SK-N-SH (cell line): ENCODE data around the gene KLK11. TPM values are rescaled to one million over a fixed set of nuclear protein-coding genes. Genes with fewer than 3 reads are reported as not detected.
A peak's percentile ranks its signal among the peaks of the same experiment; 100 is the strongest.

ENCODE experiments used
- CTCF ChIA-PET: fragments of 300-600, 350-600 bp; formaldehyde crosslinking; extraction: SDS; loops from one replicate; lab custom pipeline; 2021; lab: Yijun Ruan, JAX
- POLR2A ChIA-PET: fragments of 350-600 bp; sonication (Branson Sonifier 250); formaldehyde crosslinking; extraction: SDS; loops from one replicate; lab custom pipeline; 2020; ENCODE audit warnings: antibody characterized with exemption, inconsistent platforms; lab: Yijun Ruan, JAX
- DNase-seq: peaks from one replicate; pipeline ENCODE4 v3.0.0; 2012
- H2AFZ ChIP-seq: fragments of 200-600 bp; sonication (generic); 2 replicates; pipeline ENCODE4 v1.8.1; 2016; ENCODE audit warnings: antibody characterized with exemption, mild to moderate bottlenecking, low read depth
- H3F3A ChIP-seq: fragments of 200-600 bp; sonication (generic); replicated peaks from 2 replicates; pipeline ENCODE3; 2016; ENCODE audit warnings: antibody characterized with exemption, mild to moderate bottlenecking; ENCODE audit not compliant: insufficient read depth
- H3K27ac ChIP-seq, 2 experiments: fragments of 200-500 bp in 1 of 2; fragments of 200-600 bp in 1 of 2; sonication (Bioruptor generic) in 1 of 2; sonication (generic), shearing (Covaris generic) in 1 of 2; 2 replicates each; pipeline versions ENCODE4 v1.5.1 to v1.6.1; 2014 to 2016; ENCODE audit warnings: low read depth in 2 of 2, inconsistent platforms in 1 of 2, low read length in 1 of 2, mild to moderate bottlenecking in 1 of 2, mixed read lengths in 1 of 2
- H3K27me3 ChIP-seq: fragments of 200-600 bp; sonication (generic), shearing (Covaris generic); 2 replicates; pipeline ENCODE4 v1.6.1; 2016; ENCODE audit warnings: mixed run types; ENCODE audit not compliant: insufficient read depth
- H3K36me3 ChIP-seq, 2 experiments: fragments of 200-500 bp in 1 of 2; fragments of 200-600 bp in 1 of 2; sonication (Bioruptor generic) in 1 of 2; sonication (generic) in 1 of 2; replicated peaks in 1 of 2; 2 replicates each; pipeline versions ENCODE3 to v1.5.1; 2014 to 2016; ENCODE audit warnings: low read length in 1 of 2, mild to moderate bottlenecking in 1 of 2; ENCODE audit not compliant: insufficient read depth in 2 of 2, control insufficient read depth in 1 of 2
- H3K4me1 ChIP-seq, 2 experiments: fragments of 200-500 bp in 1 of 2; fragments of 200-600 bp in 1 of 2; sonication (Bioruptor generic) in 1 of 2; sonication (generic), shearing (Covaris generic) in 1 of 2; 2 replicates each; pipeline versions ENCODE4 v1.5.1 to v1.6.1; 2014 to 2016; ENCODE audit warnings: low read depth in 1 of 2, low read length in 1 of 2, mixed run types in 1 of 2; ENCODE audit not compliant: insufficient read depth in 2 of 2, control insufficient read depth in 1 of 2
- H3K4me2 ChIP-seq: fragments of 200-600 bp; sonication (generic), shearing (Covaris generic); 2 replicates; pipeline ENCODE4 v1.6.1; 2017; ENCODE audit warnings: mixed run types
- H3K4me3 ChIP-seq, 2 experiments: fragments of 200-500 bp in 1 of 2; fragments of 200-600 bp in 1 of 2; sonication (Bioruptor generic) in 1 of 2; sonication (generic), shearing (Covaris generic) in 1 of 2; 2 replicates each; pipeline versions ENCODE4 v1.5.1 to v1.8.1; 2014 to 2016; ENCODE audit warnings: low read depth in 2 of 2, inconsistent platforms in 1 of 2, low read length in 1 of 2, mild to moderate bottlenecking in 1 of 2, mixed read lengths in 1 of 2, moderate library complexity in 1 of 2
- H3K79me2 ChIP-seq: fragments of 200-600 bp; sonication (generic); 2 replicates; pipeline ENCODE4 v1.8.1; 2017; ENCODE audit warnings: mild to moderate bottlenecking; ENCODE audit not compliant: insufficient read depth
- H3K9ac ChIP-seq: fragments of 200-600 bp; sonication (generic); 2 replicates; pipeline ENCODE4 v1.6.1; 2017; ENCODE audit warnings: mixed run types
- H3K9me2 ChIP-seq: fragments of 200-600 bp; sonication (generic); 2 replicates; pipeline ENCODE4 v1.6.1; 2017; ENCODE audit warnings: mixed run types
- H3K9me3 ChIP-seq: fragments of 200-600 bp; sonication (generic); 2 replicates; pipeline ENCODE4 v1.6.1; 2017; ENCODE audit warnings: mixed run types, mild to moderate bottlenecking, moderate library complexity
- H4K20me1 ChIP-seq: fragments of 200-600 bp; sonication (generic); 2 replicates; pipeline ENCODE4 v1.6.1; 2017; ENCODE audit warnings: mild to moderate bottlenecking, mixed run types; ENCODE audit not compliant: insufficient read depth
- FOSL2 ChIP-seq: IDR thresholded peaks from 2 replicates; pipeline ENCODE4 v1.4.0; 2012; ENCODE audit warnings: low read depth, mild to moderate bottlenecking, moderate library complexity, borderline replicate concordance
- FOXJ3 ChIP-seq: sonication (generic); formaldehyde crosslinking; IDR thresholded peaks from 2 replicates; pipeline ENCODE4 v1.5.1; 2020; ENCODE audit warnings: mild to moderate bottlenecking, missing genetic modification reagents
- JUND ChIP-seq: IDR thresholded peaks from 2 replicates; pipeline ENCODE4 v1.4.0; 2012
- NFIC ChIP-seq: IDR thresholded peaks from 2 replicates; pipeline ENCODE4 v1.4.0; 2012; ENCODE audit warnings: borderline replicate concordance
- NRF1 ChIP-seq: IDR thresholded peaks from 2 replicates; pipeline ENCODE4 v1.6.1; 2012; ENCODE audit warnings: low read depth, mild to moderate bottlenecking, low read length
- POLR2AphosphoS5 ChIP-seq: IDR thresholded peaks from 2 replicates; pipeline ENCODE4 v1.6.1; 2012; ENCODE audit warnings: low read depth, low read length
- RAD21 ChIP-seq: IDR thresholded peaks from 2 replicates; pipeline ENCODE4 v1.6.1; 2012; ENCODE audit warnings: mild to moderate bottlenecking, low read length
- RXRA ChIP-seq: IDR thresholded peaks from 2 replicates; pipeline ENCODE4 v1.4.0; 2012; ENCODE audit warnings: low read depth, mild to moderate bottlenecking, borderline replicate concordance
- SMC3 ChIP-seq: IDR thresholded peaks from 2 replicates; pipeline ENCODE4 v1.6.1; 2012; ENCODE audit warnings: low read depth, low read length, improper control_type of control experiment
- TEAD4 ChIP-seq: IDR thresholded peaks from 2 replicates; pipeline ENCODE4 v1.4.0; 2012; ENCODE audit warnings: mild to moderate bottlenecking, borderline replicate concordance; ENCODE audit not compliant: insufficient read depth
- YY1 ChIP-seq: IDR thresholded peaks from 2 replicates; pipeline ENCODE4 v1.4.0; 2012; ENCODE audit warnings: low read depth, mild to moderate bottlenecking
- WGBS: methylation state at CpG from one replicate; pipeline ENCODE4 v1.1.6; 2017; ENCODE audit warnings: low lambda C conversion rate; 5-methylcytosine and 5-hydroxymethylcytosine counted together
- polyA plus RNA-seq, 3 experiments: library from polyadenylated mRNA; depleted of rRNA; stranded (reverse); fragments of >200 nt; gene quantifications; 2 replicates each; pipeline ENCODE4 v1.2.3, GENCODE V29; 2012
- TF ChIP-seq, protein P1 (sequence below): IDR thresholded peaks from 2 replicates; pipeline ENCODE4 v1.4.0; 2012; ENCODE audit warnings: low read depth, borderline replicate concordance
- TF ChIP-seq, protein P2 (sequence below): IDR thresholded peaks from 2 replicates; pipeline ENCODE4 v1.6.1; 2012; ENCODE audit warnings: mild to moderate bottlenecking, low read depth, low read length, moderate library complexity

The KLK11 gene
- polyA plus RNA-seq, 1 of the 3 experiments (the other 2 are of a cell fraction) = not detected

DNA sequence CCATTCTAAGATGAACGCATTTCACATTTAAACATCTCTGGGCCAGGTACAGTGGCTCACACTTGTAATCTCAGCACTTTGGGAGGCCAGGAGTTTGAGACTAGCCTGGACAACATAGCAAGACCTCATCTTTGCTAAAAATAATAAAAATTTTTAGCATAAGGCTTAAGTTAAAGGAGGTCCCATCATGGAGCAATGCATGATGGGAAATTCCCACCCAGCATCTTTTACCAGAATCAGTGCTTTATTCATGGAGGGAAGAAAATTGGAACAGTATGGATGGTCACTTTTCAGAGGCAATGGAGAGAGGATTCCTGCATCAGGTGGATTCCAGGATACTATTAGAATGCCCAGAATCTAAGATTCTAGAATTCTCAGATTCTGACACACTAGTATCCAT, 21.2 kb downstream of the KLK11 start:
- H3K4me3 ChIP-seq = no peak overlapping the region
- ChIA-PET POLR2A (no interaction called here), CTCF (no interaction called here)
- H2AFZ ChIP-seq = no peak overlapping the region
- H3K9me3 ChIP-seq = no peaks in the 10 kb centered on the region
- H3K36me3 ChIP-seq = no peaks in the 10 kb centered on the region
- H3K79me2 ChIP-seq = no peaks in the 10 kb centered on the region
- TF ChIP-seq, protein P1, sequence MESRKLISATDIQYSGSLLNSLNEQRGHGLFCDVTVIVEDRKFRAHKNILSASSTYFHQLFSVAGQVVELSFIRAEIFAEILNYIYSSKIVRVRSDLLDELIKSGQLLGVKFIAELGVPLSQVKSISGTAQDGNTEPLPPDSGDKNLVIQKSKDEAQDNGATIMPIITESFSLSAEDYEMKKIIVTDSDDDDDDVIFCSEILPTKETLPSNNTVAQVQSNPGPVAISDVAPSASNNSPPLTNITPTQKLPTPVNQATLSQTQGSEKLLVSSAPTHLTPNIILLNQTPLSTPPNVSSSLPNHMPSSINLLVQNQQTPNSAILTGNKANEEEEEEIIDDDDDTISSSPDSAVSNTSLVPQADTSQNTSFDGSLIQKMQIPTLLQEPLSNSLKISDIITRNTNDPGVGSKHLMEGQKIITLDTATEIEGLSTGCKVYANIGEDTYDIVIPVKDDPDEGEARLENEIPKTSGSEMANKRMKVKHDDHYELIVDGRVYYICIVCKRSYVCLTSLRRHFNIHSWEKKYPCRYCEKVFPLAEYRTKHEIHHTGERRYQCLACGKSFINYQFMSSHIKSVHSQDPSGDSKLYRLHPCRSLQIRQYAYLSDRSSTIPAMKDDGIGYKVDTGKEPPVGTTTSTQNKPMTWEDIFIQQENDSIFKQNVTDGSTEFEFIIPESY = no peak
- TF ChIP-seq RAD21 (no peak), NFIC (no peak), NRF1 (no peak), TEAD4 (no peak), FOSL2 (no peak), POLR2AphosphoS5 (no peak), JUND (no peak), RXRA (no peak), FOXJ3 (CRISPR knock-in tag) (no peak), SMC3 (no peak), YY1 (no peak)
- no peak for DNase-seq
- no peak overlapping the region for H3K4me2 ChIP-seq
- no peaks in the 10 kb centered on the region for H3K9me2 ChIP-seq
- H3K9ac ChIP-seq = no peak overlapping the region
- no peak overlapping the region for H3K27ac ChIP-seq
- H3F3A ChIP-seq = no peaks in the 10 kb centered on the region
- WGBS = 10% methylated on average over 1 of the region's 1 CpG
- H4K20me1 ChIP-seq = no peaks in the 10 kb centered on the region
- no peaks in the 10 kb centered on the region for H3K4me1 ChIP-seq
- H3K27me3 ChIP-seq = peaks cover 32% of the 10 kb centered on the region; the same call in 1 of the 2 replicates

DNA sequence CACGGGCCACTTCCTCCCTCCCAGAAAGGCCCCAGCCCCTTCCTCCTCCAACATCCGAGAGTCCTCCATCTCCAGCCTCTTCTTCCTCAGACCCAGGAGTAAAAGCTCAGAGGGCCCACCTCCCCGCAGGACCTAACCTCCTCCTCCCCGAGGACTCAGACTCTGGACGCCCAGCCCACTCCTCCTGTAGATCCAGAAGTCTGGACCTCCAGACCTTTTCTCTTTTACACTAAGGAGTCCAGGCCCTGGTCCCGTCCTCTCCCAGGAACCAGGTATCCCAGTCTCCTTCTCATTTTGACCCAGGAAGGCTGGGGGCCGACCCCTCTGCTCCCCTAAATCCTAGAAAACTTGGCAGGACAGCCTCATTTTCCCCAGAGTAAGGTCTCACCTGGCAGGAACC, 23.1 kb downstream of the KLK11 start:
- Histone ChIP-seq H3K9ac (no peak overlapping the region), H3K4me1 (no peaks in the 10 kb centered on the region), H4K20me1 (no peaks in the 10 kb centered on the region), H3K79me2 (no peaks in the 10 kb centered on the region), H3K27ac (no peak overlapping the region), H3K9me2 (no peaks in the 10 kb centered on the region), H3F3A (no peaks in the 10 kb centered on the region), H3K4me3 (no peak overlapping the region), H3K4me2 (no peak overlapping the region), H3K27me3 (peaks cover 15% of the 10 kb centered on the region; the same call in 1 of the 2 replicates), H3K36me3 (no peaks in the 10 kb centered on the region), H3K9me3 (no peaks in the 10 kb centered on the region), H2AFZ (no peak overlapping the region)
- ChIA-PET CTCF (no interaction called here), POLR2A (no interaction called here)
- TF ChIP-seq, protein P2, sequence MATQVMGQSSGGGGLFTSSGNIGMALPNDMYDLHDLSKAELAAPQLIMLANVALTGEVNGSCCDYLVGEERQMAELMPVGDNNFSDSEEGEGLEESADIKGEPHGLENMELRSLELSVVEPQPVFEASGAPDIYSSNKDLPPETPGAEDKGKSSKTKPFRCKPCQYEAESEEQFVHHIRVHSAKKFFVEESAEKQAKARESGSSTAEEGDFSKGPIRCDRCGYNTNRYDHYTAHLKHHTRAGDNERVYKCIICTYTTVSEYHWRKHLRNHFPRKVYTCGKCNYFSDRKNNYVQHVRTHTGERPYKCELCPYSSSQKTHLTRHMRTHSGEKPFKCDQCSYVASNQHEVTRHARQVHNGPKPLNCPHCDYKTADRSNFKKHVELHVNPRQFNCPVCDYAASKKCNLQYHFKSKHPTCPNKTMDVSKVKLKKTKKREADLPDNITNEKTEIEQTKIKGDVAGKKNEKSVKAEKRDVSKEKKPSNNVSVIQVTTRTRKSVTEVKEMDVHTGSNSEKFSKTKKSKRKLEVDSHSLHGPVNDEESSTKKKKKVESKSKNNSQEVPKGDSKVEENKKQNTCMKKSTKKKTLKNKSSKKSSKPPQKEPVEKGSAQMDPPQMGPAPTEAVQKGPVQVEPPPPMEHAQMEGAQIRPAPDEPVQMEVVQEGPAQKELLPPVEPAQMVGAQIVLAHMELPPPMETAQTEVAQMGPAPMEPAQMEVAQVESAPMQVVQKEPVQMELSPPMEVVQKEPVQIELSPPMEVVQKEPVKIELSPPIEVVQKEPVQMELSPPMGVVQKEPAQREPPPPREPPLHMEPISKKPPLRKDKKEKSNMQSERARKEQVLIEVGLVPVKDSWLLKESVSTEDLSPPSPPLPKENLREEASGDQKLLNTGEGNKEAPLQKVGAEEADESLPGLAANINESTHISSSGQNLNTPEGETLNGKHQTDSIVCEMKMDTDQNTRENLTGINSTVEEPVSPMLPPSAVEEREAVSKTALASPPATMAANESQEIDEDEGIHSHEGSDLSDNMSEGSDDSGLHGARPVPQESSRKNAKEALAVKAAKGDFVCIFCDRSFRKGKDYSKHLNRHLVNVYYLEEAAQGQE = no peak
- no peak for TF ChIP-seq JUND
- peak; percentile 5 for DNase-seq
- WGBS = 29% methylated on average over 7 of the region's 7 CpGs
